GM21737 (cell line): ENCODE results near the gene NUAK1.

Experiments
- ATAC-seq: cut with Tn5 transposase; IDR thresholded peaks from one replicate; pipeline ENCODE4 v1.9.1; 2021; ENCODE audit warnings: mild to moderate bottlenecking, moderate library complexity; ENCODE audit not compliant: unreplicated experiment

Gene NUAK1

DNA sequence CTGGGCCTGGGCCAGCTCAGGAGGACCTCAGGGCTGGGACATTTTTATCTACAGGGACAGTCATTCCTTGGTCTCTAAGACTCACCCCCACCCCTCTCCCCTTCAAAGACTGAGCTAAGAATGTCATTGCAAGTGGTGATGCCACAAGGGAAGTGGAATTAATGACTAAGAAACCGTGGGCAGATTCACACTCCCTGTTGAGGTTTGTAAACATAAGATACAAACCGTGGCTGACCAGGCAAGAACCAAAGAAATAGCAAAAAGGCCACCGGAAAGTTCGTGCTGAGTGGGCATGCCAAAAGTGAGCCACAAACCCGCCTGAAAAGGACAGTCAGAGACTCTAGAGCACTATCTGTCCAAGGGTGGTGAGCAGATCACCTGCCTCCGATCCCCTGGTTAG, 25.7 kb downstream of the NUAK1 start:
- no peak for ATAC-seq

DNA sequence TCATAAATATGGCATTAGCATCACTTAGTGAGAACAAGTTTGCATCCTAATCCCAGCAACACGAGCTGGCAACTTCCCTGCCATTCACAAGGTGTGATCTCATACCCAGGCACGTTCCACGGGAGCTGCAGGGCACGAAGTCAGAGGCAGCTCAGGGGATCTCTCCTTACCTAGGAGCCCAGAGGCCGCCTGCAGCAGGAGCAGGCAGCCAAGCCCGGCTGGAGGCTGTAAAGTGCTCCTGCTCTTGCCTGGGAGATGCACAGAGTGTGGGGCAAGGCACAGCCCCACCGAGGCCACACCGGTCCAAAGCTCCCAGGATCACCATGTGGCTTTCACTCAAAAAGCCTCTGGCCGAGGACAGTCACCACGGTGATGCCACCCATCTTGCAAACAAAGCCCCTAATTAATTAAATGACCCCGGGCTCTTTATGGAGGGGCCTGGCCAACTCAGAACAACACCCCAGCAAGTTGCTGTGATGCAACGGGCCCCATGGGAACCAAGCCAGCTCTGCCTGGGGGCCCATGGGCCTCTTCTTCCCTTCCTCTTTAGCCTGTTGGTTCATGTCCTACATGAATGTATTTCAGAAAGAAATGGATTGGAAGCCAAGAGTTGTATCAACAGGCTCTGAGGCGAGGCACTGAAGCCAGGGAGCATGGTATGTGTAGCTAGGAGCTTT, 26.5 kb downstream of the NUAK1 start:
- no peak for ATAC-seq

DNA sequence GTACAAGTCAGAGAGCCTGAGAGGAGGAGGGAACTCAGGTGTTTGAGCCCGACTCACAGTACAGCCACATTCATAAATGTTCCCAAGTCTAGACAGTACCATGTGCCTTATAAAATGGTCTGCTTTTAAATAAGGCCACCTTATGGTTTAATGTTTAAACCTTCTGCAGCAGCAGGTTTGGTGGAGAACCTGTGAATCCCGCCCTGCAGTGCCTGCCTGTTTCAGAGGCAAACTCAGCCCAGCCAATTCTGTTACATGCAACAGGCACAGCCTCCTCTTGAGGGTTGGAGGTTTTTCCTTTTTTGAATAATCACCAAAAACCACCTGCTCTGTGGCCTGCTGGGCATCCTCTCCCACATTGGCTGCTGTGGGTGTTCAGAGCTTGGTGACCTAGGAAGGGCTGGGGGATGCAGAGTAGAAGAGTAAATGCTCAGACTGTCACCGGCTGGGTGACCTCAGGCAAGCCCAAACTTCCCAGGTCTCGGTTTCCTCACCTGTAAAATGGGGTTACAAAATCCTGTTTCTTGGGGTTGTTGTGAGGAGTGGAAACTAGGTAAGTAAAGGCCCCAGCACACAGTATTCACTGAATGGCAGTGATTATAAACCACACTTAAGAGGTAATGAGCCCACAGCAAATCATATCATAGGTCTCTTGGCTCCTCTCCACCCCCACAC, 28.0 kb downstream of the NUAK1 start:
- ATAC-seq, result no peak

- ATAC-seq, result no peak
These were observed 29.4 kb downstream of the NUAK1 start for GRCh38 chr12:106109168-106109910.

DNA sequence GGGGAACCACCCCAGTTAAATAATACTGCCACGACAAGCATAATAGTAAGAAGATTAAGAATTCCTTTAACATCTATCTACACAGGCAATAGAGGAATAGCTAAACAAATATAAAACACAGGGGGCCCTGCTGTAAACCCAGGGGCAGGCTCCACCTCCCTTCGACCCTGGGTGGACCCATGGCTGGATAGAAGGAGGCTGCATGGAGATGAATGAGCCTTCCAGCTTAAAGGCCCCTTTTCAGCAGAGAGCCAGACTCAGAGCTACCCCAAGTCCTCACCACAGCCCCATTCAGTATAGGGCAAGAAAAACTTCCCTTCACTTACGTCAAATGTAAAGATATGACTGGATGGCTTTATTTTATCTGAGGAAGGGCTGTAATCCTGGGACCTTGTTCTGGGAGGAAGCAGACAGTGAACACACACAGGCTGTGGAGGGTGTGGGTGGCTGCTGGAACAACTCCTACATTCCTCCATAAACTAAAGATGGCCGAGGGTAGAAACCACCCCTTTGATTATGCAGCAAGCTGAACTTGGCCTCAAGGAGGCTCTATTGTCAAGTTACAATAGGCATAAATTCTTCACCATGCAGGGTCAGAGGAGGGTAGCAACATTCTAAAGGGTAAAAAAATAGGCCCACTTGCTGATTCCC, 30.4 kb downstream of the NUAK1 start:
- no peak for ATAC-seq

- no peak for ATAC-seq
These were observed 31.2 kb downstream of the NUAK1 start for GRCh38 chr12:106107566-106107965.

DNA sequence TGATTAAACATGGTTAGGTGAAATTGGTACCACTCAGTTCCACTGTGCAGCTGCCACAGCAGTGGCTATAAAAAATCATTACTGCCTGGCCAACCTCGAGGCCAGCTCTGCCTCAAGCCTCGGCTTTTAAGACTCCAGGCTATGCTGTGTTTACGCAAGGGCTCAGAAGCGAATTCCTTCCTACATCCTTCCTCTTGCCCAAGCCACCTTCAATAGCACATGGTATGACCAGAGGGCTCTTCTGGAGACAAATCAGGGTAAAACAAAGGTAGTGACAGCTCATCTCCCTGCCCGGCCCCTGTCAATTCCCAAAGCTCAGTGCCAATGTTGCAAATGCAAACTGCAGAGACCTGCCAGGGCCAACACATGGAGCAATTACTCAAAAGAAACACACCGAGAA, 31.9 kb downstream of the NUAK1 start:
- ATAC-seq, result no peak

DNA sequence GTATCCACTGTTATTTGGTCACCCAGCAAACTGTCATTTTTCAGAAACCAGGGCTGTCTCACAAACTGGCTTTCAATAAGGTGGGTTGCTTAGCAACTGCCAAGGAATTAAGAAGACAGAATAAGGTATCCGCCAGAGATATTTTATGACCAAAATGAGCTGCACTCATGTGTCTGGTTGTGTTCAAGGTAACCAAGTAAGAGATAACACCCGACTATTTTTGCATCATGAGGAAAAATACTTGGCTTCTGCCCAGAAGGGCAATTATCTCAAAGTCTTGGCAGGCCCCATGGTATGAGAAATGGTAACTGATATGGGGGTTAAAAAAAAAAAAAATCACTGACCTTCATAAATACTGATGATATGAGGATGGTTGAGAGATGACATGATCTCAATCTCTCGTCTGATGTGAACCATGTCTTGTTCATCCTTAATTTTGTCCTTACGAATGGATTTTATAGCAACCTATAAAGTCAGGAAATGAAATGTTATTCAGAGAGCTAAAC, 32.6 kb downstream of the NUAK1 start:
- no peak for ATAC-seq

GRCh38 chr12:106101803-106102202, 37.0 kb downstream of the NUAK1 start:
- no peak for ATAC-seq

DNA sequence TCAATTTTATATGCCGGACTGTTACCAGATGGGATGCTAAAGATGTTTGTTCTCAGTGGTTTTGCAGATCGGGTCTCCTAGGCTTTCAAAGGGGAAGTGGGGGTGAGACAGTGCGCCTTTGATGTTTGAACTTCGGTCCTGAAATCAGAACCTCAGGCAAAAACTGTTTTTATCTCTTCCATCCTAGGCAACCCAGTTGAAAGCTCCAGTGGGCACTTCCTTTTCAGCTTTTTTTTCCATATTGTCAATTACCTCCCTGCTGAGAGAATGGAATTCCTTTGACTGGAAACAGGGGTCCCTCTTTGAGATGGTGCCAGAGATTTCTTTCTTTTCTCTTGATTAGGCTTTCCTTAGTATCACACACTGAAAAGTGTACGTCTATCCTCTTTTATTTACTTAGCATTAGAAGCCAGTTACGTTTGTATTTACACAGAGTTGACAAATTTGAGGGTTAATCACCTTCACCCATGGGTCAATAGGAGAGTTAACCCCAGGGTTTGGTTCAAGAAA, 40.0 kb downstream of the NUAK1 start:
- no peak for ATAC-seq

GRCh38 chr12:106097011-106097410, 41.7 kb downstream of the NUAK1 start:
- ATAC-seq, result no peak

DNA sequence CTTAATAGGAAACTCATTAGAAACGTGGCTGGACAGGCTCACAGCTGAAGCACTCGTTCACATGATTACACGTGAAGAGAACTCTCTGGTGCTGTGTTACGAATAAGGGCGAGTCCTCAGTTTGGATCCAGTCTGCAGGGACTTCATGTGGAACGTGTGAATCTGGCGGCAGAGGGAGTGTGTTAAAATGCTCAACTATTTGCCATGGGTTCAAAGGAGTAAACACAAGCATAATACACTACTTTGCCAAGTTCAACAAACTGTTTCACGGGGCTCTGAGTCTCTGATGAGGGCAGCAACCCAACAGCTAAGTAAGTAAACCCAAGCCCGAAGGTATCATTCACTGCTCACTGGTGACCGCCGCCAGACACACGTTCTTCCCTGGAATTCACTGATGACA, 42.4 kb downstream of the NUAK1 start:
- ATAC-seq, result no peak

DNA sequence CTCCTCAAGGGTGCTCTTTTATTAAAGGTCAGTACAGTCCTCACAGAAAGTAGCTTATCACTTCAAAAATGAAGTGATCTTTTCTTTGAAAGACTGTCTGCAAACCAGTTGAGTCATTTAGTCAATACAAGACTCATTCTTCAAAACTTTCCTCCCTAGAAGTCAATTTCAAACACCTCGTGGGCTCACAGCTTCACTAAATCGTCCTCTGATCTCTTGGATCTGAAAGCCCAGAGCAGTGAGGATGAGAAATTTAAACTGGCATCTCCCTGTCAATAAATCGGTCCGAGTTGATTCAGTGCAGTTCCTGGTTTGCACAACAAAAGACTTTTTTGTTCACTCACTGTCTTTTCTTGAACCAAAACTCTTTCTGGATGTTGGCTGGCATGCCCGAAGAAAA, 44.5 kb downstream of the NUAK1 start:
- ATAC-seq, result no peak

- no peak for ATAC-seq
These were observed 45.5 kb downstream of the NUAK1 start for GRCh38 chr12:106093246-106093645.

GRCh38 chr12:106091446-106091820, 47.3 kb downstream of the NUAK1 start:
- ATAC-seq, result no peak

DNA sequence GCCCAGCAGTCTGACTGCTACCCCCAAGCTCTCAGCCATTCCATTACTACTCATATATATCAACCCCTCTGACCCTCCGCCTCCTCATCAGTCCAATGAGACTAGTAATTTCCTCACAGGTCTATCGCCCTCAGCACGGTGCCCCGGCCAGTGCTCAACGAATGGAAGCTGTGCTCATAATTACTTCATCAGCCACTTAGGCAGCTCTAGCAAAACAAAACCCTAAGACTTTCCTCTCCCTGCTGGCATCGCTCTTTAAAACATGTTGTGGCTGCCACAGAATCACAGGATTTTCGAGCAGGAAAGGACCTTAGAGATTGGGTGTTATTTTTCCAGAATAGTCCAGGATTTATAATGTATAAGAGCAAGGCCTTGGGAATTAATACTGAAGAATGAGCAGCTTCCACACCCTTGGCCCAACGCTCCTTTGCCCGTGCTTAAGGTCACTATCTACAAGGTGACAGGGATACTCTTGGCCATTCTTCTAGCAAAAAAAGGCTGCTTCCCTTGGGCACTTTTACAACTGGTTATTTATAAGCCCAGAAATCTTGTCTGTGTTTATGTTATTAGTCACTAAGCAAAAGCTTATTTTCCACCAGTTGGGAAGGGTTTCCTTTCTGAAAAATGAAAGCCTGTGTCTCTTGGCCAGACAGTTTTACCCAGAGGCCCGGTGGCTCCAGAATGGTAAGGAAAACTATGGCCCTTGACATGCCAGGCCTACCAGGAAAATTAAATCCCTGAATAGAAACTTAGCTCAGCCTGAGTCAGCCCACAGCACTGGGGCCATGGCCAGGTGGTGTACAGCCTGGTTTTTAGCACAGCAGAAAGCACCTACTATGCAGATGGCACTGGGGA, 47.9 kb downstream of the NUAK1 start:
- no peak for ATAC-seq

DNA sequence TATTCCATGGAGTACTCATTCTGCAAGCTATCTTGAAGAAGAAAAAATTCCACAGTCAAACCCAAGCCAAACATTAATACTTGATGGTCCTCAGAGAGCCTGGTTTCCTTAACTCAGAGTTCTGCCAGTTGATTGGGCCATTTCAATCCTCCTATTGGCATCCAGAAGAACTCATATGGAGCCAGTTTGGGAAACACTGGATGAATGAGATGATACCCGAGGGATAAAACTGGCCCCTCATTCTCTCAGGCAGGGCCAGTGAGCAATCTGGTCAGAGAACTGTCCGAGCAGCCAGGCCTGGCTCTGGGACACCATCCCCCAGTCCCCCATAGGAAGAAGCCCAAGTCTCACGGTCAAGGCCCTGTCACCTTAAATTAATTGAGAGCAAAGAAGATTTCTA, 48.8 kb downstream of the NUAK1 start:
- ATAC-seq, result no peak

DNA sequence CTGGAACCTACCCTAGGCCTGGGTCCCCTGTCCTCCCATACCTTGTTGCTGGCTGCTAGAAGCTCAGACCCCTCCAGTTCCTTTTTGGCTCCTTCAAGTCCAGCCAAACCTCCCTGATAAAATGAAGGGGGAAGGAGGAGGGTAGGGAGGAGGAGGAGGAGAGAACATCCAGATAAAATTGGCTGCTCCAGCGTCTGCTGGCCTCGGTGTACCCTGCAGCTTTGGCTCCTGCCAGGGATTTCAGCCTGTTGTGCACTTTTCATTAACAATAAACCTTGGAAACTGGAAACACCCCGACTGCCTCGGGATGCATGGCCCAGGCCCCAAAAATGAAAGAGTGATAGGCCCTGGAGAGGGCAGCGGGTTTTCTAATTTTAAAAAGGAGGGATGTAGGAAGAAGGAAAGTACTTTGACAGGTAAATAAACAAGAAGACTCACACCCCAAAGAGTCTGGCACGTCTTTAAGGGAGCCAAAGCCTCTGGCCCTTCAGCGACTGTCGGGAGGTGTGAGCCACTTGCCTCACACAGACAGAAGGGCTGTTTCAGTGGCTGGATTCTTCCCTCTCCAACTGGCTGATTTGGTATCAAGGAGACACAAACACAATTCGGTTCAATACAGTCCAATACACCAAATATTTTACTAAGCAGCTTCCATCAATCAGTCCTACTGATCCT, 49.8 kb downstream of the NUAK1 start:
- no peak for ATAC-seq

- ATAC-seq, result no peak
These were observed 50.4 kb downstream of the NUAK1 start for GRCh38 chr12:106088246-106088808.
